ENCODE data around the gene TMEM129. TPM values are rescaled to one million over a fixed set of nuclear protein-coding genes. Genes with fewer than 3 reads are reported as not detected.

The TMEM129 gene
- total RNA-seq, 1 donor from 2014 or later: 25.5 TPM

DNA sequence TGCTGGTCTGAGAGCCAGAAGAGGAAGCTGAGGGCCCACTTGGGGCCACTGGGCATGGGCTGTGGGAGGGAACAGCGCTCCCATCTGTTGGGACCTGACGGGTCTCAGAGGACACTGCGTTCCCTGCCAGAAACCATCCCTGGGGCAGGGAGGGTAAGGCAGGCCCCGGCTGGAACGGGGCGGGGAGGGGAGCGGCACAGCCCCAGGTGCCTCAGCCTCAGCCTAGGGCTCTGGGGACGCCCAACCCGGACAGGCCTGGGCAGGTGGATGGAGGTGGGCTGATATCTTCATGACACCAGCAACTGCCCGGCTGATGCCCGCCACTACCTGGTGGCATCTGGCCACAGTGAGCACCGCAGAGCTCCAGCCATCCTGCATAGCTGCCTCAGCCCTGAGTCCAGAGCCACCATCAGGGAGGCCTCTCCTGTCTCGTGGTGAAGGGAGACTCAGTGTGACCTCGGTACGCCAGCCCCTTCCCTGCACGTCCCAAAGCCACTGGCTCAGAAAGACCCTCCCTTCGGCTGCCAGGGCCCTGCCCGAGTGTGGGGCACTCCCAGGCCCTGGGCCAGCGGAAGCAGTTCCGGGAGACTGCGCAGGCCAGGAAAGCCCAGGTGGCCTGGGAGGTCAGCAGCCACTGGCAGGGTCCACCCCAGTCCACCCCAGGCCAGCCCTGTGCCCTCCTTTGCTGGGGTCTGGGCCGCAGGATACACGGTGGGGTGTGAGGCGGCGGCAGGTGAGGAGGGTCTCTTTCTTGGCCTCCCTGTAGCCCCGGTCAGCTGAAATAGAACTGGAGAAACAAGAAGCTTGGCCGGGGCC, 37.4 kb upstream of the TMEM129 start:
- peak; percentile 70 for ATAC-seq

DNA sequence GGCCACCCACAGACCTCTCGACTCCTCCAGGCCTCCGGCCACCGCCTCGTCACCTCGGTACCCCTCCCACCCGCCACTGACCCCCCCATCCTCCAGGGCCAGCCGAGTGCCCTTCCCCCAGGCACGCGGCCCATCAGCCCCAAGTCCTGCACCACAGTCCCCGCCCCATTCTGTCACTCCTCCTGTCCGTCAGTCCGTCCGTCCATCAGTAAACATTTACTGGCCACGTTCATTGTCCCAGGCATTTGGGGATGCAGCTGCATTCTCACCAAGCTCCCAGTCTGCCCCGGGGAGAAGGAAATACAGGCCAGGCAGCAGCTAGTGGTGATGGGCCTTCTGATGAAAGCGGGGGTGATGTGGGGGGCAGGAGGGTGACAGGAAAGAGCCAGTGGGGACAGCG, 36.7 kb upstream of the TMEM129 start:
- ATAC-seq: no peak

- no peak for ATAC-seq
These were observed 36.0 kb upstream of the TMEM129 start for GRCh38 chr4:1756893-1757779.

DNA sequence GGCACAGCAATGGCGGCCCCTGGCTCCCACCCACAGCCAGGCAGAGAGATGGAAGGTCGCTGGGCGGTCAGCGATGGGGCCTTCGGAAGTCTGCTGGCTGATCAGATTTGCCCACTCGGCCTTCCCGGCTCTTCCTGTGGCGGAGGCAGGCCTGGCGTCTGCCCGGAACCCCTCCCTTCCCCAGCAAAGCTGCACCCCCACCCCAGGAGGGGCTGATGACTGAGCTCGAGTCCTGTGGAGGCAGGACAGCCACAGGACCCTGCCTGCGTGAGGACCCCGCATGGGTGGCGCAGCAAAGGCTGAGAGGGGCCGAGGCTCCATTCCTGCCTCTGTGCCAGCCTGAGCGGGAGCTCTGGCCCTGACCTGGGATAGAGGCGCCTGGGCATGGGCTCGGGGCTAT, 35.0 kb upstream of the TMEM129 start:
- ATAC-seq: no peak

DNA sequence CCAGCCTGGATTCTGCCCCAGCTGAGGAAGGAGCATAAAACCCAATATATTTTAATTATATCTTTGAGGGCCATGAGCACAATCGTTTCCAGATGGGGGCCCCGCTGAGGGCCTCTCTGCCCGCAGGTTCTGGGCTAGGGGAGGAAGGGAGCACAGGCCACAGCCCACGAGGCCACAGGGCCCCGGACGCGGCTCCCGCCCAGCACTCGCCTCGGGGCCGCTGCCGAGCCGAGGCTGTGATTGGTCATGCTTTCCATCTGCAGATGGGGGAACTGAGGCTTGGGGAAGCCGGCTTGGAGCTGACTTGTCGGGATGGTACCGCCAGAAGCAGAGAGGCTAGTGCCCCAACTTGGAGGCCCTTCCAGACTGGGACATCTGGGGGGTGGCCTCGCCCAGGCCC, 34.2 kb upstream of the TMEM129 start:
- ATAC-seq: no peak

DNA sequence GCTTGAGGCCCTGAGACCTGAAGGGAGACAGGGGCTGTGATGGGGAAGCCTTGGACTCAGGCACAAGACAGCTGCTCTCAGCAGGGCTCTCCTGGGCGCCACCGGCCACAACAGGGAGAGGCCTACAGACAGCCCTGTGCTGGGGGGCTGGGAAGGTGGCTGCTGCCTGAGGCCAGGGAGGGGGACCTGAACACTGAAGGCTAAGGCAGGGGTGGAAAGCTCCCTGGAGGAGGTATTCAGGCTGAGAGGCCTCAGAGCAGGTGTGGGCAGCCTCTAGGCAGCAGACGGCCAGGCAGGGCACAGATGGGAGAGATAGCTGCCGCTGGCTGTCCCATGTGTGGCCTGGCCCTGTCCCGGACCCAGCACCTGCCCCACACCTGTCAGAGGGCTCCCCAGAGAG, 33.2 kb upstream of the TMEM129 start:
- ATAC-seq: peak; percentile 1

DNA sequence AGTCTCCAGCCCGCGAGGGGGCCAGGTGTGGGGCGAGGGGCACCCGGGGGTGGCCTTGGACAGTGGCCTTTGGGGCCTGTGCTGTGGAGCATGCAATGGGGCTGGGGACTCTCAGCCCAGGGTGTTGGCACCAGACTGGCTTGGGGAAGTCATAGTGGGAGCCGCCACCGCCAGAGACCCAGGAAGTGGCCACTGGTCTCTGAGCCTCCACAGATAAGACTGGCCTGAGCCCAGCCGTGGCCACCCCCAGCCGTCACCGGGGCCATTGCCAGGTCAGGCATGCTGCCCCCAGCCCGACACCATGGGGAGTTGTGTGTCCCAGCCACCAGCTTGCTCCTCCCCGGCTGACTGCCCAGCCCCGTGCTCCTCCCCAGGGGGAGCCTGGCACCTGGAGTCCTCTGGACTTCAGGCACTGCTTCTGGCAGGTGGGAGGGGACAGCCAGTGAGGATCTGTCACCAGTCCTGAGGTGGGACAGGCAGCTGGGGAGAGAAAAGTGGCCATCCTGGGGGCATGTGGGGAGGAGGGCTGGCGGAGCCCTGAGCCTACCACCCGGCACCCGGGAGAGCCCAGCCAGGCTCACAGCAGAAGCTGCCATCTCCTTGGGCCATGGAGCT, 32.7 kb upstream of the TMEM129 start:
- no peak for ATAC-seq

DNA sequence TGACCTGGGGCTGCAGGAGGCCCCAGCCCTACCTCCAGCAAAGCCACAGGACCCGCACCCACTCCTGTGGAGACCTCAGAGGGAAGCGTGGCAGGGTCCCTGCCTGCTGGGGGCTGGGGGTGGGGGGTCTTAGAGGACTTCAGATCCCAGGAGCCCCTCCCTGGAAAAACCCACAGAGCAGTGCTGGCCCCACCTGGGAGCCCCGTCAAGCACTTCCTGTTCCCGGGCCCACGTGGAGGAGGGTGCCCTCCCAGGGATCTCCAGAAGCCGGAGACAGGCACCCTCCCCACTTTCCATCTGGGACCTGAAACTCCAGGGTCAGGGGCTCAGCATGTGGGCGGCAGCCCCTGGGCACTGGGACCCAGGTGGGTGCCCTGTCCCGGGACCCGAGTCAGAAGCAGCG, 32.2 kb upstream of the TMEM129 start:
- no peak for ATAC-seq

GRCh38 chr4:1752284-1753041, 31.3 kb upstream of the TMEM129 start:
- peak; percentile 58 for ATAC-seq

DNA sequence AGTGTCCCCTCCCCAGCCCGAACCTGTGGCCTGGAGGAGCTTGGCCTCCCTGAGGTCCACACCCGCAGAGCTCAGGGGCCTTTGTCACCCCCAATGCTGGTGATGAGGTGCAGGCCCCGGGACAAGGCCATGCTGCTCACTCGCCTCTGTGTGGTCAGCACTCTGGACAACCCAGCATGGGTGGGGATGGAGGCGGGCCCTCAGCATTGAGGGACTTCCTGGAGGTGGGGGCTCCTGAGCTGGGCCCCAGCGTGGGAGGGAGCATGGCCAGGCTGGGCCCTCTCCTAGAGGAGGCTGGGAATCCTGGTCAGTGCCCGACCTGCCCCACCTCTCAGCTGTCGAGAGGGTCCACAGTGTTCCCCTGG, 30.8 kb upstream of the TMEM129 start:
- peak; percentile 16 for ATAC-seq

DNA sequence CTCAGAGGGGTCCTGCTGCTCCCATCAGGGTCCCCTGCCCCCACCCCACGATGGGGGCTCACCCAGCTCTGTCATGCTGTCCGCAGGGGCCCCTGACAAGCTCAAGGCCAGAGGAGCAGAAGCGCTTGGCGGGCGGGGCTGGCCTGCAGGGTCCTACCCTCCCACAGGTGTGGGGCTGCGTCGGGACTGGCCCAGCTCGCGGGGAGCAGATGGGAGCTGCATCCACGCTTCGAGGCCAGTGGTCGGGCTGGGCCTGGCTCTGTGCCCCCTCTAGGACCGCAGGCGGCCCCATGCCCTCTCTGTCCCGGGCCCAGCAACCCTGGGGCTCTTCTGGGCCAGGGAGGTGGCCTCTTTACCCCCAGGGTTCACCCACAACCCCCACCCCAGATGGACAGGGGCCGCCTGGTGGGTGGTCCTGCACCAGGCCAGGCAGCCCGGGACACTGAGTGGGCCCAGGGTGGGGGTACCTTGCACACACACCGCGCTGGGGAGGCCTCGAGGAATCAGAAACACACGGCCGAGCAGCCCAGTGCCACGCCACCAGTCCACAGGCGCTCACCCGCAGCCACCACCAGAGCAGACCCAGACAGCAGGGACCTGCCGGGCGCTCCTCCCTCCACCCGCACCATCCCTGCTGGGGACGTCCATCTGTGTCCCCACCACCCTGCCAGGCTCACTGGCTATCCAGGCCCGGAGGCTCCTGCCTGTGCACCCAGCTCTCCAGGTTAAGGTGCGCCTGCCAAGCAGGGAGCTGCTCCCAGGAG, 30.2 kb upstream of the TMEM129 start:
- peak; percentile 1 for ATAC-seq

DNA sequence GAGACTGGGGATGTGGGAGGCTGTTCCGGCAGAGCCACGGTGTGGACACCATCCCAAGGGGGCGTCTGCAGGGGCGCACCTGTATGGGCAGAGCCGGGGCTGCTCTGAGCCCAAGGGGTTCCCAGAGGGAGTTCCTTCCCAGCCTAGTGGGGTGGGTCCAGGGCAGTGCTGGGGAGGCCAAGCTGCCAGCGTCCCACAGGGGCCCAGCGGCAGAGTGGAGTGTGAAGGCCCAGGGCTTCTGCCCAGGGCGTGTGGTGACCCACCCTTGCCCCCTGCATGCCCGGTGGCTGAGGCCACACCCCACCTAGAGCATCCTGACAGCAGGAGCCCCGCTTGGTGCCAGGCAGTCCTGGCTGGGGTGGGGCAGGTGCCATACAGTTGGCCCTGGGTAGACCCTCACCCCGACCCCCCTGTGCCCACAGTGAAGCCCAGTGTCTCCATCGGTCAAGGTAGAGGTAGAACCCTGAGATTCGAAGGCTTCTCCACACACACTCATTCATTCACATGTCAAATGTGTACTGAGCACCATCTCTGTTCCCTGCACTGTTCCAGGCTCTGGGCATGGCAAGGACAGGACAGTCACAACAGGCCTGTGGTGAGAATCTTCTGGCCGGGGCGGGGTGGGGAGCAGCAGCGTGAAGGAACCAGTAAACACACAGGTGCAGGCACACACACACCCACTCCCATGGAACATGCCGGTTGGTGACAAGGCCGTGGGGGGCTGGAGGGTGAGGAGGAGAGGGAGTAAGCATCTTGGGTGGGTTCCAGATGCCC, 29.4 kb upstream of the TMEM129 start:
- no peak for ATAC-seq

GRCh38 chr4:1749826-1750225, 28.7 kb upstream of the TMEM129 start:
- ATAC-seq: no peak

DNA sequence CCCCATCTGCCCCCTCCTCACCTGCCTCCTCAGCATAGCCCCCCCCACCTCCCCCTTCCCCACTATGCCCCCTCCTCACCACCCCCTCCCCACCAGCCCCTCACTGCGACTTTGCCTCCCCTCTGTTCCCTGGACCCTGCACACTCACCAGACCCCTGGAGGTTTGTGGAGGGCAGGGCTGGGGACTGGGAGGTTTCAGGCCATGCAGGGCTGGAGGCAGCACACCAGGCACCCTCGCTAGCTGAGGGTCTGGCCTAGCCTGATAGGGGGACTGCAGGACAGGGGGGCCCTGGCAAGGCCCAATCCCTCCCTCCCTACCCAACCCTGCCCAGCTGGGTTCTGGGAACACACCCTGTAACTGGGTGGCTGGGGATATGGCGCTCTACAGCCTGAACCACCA, 28.2 kb upstream of the TMEM129 start:
- ATAC-seq: no peak

DNA sequence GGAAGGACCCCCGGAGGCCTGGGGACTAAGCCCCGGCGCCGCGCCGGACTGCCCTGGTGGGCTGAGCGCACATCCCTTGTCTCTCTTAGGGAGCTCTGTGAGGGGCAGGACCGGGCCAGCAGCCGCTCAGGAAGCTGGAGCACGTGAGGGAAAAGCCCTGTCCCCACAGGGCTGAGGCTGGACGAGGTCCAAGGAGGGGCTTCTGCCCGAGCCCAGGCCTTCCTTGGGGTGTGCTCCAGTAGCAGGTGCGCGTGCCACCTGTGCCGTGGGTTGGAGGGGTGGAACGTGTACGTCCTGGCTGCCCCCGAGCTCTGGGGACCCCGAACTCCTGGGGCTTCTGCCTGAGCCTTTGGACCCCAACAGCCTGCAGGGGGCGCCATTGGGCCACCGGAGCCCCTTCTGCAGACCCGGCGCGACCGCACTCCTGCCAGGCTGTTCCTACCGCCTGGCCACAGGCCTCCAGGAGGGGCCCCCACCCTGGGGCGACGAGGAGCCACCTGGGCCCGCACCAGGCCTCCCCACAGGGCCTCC, 27.4 kb upstream of the TMEM129 start:
- peak; percentile 34 for ATAC-seq

DNA sequence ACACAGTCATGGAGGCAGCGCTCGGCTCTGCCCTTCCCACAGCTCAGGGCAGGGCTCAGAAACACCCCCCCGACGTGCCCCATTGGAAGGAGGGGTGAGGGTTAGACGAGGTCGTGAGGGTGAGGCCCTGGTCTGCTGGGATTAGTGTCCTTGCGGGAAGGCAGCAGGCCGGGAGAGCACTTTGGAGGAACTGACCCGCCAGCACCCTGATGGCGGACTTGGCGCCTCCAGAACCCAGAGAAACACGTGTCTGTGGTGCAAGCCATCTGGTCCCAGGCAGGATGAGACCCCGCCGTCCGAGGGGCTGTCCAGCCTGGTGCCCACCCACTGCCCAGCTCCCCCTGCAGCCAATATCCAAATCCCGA, 26.5 kb upstream of the TMEM129 start:
- no peak for ATAC-seq

DNA sequence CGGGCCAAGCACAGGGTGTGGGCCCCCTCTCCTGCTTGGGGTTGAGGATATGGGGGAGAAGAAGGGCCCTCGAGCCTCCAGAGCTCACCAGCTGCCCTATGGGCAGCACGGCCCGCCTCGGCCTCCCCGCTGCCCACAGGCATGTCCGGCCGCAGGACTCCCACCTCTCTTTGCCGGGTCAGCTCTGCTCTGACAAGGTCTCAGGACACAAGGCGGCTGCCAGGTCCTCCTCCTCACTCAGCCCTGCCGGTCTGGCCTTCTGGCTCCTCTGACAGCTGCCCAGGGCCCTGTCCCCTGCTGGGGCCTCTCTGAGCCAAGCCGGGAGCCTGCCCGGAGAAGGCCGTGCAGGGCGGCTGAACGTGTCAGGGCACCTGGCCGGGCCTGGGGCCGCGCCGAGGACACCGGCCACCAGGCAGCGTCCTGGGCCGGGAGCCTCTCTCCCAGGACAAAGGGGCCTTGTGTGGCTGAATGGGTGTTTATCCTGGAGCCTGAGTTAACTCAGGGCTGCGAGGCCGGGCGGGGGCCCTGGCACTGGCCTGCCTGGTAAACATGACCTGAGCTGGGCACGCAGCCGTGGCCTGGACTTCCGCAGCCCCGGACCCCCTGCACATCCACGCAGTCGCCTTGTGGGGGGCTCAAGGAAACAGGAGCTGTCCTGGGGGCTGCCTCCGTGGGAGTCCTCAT, 25.9 kb upstream of the TMEM129 start:
- ATAC-seq: no peak

DNA sequence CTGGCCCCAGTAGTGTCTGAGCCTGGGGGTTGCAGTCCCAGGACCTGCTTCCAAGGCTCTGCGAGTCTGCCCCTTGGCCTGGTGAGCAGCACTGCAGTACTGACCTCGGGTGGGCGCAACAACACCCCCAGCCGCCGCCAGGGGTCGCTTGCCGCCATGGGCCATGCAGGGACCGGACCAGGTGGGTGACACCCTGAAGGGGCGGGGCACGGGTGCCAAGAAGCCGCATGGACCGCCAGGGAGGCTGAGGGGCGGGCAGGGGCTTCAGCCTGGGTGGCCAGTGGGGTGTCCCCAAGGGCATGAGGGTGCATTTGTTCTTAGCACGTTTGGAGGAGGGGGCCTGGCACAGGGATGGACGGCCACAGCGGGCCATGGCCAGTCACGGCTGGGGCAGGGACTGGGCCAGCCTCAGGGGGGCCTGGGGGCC, 25.2 kb upstream of the TMEM129 start:
- ATAC-seq: peak; percentile 44

GRCh38 chr4:1745697-1746096, 24.6 kb upstream of the TMEM129 start:
- ATAC-seq: no peak

GRCh38 chr4:1745165-1745564, 24.0 kb upstream of the TMEM129 start:
- ATAC-seq: no peak

All from esophagus mucosa (tissue), 1 donor.